ENCODE results near the gene SLC4A1AP.
"Not testable (repeated sequence)": the region's sequence is repeated elsewhere in the genome, so short reads cannot be mapped to it uniquely, and the experiment has no call there.

SLC4A1AP gene, protein sequence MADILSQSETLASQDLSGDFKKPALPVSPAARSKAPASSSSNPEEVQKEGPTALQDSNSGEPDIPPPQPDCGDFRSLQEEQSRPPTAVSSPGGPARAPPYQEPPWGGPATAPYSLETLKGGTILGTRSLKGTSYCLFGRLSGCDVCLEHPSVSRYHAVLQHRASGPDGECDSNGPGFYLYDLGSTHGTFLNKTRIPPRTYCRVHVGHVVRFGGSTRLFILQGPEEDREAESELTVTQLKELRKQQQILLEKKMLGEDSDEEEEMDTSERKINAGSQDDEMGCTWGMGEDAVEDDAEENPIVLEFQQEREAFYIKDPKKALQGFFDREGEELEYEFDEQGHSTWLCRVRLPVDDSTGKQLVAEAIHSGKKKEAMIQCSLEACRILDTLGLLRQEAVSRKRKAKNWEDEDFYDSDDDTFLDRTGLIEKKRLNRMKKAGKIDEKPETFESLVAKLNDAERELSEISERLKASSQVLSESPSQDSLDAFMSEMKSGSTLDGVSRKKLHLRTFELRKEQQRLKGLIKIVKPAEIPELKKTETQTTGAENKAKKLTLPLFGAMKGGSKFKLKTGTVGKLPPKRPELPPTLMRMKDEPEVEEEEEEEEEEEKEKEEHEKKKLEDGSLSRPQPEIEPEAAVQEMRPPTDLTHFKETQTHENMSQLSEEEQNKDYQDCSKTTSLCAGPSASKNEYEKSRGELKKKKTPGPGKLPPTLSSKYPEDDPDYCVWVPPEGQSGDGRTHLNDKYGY

DNA sequence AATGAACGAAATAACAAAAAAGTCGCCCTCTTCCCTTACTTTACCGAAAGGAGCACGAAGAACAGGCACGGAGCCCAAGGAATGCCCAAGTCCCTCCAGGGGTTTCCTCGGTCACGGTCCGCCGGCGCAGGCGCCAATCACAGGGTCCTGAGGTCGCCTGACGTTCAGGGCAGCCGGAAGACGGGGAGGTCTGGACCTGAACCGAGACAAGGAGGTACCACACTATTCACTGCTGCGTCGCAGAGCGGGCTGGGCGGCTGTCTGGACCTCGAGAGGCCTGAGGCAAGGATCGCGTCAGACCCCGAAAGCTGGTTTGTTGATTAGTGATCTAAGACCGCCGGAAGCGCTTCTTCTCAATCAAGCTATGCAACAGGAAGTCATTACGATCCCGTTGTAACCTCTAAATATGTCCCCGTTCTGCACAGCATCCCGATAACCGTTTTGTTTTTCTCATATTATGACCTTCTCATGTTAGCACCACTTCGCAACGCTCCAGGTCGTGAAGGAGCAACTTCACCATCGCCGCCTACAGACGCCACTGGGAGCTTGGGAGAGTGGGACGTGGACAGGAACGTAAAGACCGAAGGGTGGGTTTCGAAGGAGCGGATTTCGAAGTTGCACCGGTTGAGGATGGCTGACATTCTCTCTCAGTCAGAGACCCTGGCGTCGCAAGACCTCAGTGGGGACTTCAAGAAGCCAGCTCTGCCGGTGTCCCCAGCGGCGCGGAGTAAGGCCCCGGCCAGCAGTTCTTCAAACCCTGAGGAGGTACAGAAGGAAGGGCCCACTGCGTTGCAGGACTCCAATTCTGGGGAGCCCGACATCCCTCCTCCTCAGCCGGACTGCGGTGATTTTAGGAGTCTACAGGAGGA lies at the start of gene SLC4A1AP, which contains the start of gene SUPT7L:
SLC4A1AP (plus strand) TSS at position 605 of the 869 bp plus-strand sequence; CDS start at position 631, 26 bp downstream.
SUPT7L (minus strand) TSS at position 330 of the 869 bp plus-strand sequence. CDS start 1,422 bp downstream, outside the sequence.
- DNase-seq = peak; percentile 82

DNA sequence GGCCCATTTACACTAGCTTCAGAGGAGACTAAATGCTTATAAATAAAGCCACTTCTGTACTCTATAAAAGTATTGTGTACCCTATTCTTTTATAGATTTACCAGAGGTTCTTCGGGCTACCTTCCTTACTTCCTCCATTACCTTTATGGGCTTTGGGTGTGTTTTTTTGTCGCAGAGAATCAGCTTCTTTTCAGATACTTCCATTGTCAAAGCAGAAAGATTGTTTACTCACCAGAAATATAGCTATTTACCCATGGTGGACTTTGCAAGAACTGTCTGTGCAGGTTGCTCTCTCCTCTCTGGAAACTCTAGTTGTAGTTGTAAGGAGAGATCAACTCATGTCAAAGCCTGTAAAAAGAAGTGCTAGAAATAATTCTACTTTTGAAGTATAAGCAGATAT lies 49.7 kb upstream of the SLC4A1AP start:
- DNase-seq = no peak

DNA sequence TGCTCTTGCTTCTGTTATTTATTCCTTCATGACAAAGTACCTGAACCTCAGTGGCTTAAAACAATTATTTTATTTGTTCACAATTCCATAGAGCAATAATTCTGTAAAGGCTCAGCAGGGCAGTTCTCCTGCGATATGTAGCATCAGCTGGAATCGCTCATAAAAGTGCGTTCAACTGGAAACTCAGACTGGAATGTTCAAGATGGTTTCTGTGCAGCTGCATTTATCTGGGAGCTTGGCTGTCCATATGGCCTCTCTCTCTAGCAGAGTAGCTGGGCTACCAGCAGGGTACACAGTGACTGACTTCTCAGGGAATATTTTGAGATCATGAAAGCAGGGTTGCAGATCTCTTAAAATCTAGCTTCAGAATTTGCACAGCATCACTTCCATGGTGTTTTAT lies 48.4 kb upstream of the SLC4A1AP start:
- DNase-seq = no peak

DNA sequence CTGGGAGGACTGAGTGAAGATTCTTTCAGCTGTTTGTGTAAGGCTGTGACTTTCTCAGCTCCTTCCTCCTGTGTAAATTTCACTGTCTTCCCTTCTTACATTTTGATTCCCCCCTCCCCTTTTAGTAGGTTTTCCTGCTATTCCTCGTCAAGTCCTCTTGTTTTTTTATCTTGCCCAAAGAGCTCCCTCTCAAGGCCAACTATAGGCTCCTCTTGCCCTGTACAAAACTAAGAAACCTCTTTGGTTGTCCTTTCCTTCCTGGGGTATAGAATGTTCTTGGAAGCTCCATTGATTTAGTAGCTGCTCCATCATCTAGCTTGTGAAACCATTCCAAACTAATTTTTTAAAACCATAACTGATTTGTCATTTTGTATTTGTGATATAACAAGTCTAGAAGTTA lies 42.2 kb upstream of the SLC4A1AP start:
- DNase-seq = no peak

DNA sequence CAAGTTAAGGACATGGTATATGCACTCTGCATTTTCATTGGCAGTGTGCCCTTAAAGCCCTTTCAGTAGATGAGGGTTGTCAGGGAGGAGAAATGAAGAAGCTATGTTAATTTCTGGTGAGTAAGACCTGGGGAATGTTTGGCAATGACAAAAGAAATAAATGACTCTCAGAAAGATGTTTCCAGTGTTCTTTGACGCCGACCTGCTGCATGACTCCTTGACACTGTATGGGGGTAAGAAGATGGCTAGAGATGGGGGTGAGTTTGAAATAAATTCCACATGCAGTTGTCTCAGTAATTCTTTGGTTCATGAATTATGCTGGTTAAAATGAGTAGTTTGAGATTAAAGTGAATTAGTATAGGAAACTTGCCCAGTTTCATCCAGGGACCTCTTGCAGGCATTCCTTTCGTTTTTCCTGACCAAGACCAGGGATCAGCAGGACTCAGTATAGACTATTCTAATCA lies 40.7 kb upstream of the SLC4A1AP start:
- DNase-seq = no peak

DNA sequence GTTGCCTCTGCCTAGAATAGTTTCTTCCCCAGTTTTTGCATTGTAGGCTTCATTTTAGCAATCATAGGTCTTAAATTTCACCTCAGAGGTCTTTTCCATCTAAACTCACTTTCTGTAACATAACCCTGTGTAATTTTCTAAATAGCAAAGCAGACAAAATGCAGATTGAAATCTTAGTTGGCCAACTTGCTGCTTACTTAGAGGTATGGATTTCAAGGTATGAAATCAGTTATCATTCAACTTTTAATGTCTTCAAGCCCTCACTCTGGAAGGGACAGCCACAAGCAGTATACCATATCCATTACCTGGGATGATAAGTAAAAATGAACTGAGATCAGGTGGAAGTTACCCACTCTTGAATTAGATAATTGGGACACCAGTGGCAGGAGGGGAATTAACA lies 38.7 kb upstream of the SLC4A1AP start:
- DNase-seq = no peak

DNA sequence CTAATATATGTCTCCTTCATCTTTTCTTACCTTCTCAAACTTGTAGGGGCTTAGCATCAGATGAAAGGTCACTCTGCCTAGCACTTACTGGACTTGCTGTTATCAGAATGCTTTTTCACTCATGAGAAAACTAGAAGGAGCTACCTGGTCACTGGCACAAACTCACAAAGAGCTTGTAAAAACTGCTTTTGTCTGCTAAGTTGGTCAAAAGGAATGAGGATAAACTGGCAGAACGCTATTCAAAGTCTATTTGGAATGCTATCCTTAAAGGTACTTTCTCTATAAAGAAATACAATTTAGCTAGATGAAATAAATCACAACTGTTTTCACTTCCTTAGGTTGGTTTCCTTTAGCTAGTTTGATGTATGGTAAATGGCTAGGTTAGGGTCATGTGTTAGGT lies 37.4 kb upstream of the SLC4A1AP start:
- not testable (repeated sequence) for DNase-seq

DNA sequence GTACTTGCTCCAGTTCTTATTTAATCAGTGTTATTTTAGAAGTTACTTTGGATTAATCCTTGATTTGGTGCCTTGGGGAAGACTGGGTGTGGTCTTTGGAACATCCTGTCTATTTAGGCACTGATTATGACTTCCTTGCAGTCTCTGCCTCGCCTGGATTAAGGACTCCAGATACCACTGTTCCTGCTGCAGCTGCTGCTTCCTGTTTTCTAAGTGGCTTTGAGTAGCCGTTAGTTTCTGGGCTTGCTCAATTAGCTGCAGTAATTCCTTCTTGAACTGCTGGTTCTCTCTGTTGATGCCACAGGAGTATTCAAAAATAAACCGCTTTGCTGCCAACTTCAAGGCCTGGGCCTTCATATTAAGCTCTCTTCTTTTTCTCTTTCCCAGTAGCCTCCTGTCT lies 36.8 kb upstream of the SLC4A1AP start:
- DNase-seq = peak; percentile 37

DNA sequence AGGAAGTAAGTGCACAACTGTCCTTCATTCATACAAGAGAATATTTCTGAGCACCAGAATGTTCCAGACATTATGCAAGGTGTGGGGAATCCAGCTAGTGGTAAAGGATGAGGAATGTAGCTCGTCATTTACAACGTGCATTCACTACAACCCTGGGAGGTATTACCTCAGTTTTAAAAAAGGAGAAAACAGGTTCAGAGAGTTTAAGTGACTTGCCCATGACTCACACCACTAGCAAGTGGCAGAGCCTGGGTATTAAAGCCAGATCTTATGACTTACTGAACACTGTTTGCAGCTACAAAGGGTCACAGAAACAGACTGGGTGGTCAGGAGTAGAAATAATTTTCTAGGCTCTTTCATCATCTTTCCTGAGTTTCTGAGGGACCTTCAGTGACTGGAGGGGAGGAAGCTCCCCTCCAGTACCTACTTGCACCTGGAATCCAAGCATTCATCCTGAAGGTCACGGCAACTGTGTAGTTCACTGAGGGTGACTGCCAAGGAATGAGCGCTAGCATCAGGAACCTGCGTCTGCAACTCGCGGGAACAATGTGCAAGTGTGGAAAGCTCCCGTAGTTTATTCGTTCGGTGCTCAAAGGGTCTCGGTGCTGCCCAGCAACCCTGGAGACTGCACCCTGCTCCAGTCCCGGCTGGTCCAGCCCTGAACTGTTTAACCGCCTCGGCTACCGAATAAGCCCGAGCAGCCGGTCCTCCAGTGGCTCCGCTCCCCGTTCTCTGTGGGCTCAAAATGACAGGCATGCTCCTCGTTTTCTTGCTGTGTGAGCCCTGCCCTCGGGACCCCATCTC lies 35.5 kb upstream of the SLC4A1AP start:
- peak; percentile 63 for DNase-seq

DNA sequence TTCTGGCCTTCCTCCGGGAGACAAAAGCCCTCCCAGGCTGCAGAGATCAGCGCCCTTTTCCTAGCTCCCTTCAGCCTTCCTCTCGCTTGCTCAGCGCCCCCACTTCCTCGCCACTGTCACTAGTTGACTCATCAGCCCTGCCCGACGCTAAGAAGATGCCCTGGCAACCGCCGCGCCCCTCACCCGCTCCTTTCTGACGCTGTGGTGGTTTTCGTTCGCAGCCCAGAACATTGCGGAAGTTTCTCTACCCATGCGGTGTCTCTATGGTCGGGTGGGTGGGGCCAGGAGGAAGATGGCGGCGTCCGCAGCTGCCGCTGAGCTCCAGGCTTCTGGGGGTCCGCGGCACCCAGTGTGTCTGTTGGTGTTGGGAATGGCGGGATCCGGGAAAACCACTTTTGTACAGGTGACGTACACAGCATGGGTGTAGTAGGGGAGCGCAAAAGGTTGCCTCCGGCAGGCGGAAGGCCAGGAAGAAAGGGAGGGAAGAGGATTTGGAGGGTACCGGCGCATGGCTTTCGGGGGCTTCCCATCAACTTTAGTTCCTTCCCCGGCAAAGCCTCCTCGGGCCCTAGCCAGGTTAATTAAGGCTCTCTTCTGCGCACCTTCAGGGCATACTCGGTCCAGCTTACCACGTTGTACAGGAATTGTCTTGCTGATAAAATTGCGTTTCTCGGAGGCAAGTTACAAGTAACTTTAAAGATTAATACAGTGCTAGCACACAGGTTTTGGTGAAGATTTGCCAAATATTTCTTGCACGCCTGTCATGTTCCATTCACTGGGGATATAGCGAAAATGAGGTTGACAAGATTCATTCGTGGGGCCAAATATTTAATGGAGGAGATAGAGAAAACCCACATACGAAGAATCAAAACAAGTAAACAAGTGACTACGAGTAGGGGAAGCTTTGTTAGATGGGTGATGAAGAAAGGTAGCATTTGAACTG lies 34.7 kb upstream of the SLC4A1AP start, which contains the start of the genes CCDC121 and GPN1:
CCDC121 (minus strand) TSS at position 246 of the 943 bp plus-strand sequence. CDS start 1,213 bp downstream, outside the sequence.
GPN1 (plus strand) TSS at position 284 of the 943 bp plus-strand sequence; CDS start at position 293, 9 bp downstream.
- DNase-seq = peak; percentile 98

DNA sequence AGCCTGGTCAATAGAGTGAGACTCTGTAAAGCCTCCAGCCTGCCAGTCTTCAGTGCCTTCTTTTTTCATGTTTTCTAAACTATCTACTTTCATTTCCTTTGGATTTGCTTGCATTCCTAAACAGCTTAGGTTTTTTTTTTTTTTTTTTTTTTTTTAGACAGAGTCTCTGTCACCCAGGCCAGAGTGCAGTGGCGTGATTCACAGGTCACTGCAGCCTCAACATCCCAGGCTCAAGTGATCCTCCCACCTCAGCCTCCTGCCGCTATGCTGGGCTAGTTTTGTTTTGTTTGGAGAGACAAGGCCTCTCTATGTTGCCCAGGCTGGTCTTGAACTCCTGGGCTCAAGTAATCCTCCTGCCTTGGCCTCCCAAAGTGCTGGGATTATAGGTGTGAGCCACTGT lies 33.4 kb upstream of the SLC4A1AP start:
- DNase-seq = not testable (repeated sequence)

DNA sequence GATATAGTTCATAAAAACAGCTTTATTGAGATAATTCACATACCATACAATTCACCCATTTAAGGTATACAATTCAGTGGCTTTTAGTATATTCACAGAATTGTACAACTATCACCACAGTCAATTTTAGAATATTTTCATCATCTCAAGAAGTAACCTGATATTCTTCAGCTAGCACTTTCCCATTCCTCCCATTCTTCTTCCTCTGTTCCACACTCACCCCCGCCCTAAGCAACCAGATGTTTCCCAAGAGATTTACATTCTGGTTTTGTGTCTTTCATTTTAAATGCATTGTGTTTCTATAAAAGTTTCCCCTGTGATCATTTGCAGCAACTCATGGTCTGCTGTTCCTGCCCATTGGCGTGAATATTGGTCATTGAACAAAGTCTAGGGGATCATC lies 29.4 kb upstream of the SLC4A1AP start:
- DNase-seq = no peak

DNA sequence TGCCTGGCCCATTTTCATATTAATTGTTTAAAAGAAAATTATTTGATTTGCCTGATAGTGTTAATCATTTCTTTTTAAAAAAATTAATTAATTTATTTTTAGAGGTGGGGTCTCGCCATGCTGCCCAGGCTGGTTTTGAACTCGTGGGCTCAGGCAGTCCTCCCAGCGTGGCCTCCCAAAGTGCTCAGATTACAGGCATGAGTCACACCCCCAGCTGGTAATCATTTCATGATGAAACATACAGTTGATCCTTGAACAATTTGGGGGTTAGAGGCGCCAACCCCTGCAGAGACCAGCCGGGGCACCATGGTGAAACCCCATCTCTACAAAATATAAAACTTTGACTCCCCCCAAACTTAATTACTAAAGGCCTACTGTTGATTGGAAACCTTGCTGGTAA lies 26.9 kb upstream of the SLC4A1AP start:
- no peak for DNase-seq

DNA sequence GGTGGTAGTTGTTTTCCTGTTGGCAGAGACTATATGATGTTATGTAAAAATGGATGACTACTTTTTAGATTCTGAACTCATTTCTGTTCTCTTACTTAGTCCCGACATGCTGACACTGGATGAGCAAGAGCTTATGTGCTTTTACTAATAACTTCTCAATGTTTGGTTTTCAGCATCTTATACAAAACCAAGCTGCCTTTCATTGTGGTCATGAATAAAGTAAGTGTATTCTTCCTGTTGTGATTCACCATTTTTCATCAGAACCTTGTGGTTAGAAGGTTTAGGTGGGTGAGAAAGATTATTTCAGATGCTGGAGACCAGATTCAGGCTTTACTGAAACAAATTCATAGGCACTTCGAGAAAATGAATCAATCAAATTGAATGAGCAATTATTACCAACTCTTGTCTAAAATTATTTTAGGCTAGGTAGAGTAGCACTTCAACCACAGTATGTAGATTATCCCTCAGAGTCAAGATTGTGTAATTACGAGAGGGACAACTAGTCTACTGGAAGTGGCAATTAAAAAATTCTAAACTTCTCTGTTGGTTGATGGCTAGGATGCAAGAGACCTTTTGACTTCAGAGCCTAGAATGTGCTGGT lies 25.6 kb upstream of the SLC4A1AP start:
- DNase-seq = no peak

DNA sequence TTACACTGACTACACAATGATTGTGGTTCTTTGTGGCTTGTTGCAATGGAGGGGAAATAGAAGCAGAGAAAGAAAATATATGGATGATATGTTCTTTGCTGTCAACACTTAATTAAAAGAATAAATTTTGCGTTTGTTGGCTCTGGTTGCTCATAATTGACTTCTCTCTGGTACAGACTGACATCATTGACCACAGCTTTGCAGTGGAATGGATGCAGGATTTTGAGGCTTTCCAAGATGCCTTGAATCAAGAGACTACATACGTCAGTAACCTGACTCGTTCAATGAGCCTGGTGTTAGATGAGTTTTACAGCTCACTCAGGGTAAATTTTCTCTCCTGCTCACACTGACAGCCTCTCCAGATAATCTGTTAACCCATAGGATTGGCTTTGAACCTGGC lies 25.0 kb upstream of the SLC4A1AP start:
- DNase-seq = no peak

DNA sequence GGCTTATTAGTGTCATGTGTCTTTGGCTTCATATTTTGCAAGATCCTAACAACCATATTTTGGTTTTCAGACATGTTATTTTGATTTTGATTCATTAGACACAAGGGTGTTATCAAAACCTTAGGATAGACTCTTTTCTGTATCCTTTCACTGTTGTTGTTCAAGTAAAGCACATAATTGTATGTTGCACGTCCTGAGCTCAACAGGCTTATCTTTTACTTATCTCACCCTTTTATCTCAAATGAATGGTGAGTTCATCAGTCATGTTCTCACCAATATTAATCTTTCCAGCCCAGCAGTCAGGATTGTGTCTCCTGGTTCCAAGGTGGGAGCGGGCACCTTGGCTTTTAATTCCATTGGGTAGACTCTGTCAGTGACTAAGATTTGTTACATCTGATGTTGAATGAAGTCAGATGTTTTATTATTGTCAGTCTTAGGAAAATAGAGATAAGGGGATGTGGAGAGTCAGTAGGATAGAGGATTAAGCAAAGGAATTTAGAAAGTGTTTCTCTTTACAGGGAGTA lies 22.9 kb upstream of the SLC4A1AP start:
- DNase-seq = no peak

DNA sequence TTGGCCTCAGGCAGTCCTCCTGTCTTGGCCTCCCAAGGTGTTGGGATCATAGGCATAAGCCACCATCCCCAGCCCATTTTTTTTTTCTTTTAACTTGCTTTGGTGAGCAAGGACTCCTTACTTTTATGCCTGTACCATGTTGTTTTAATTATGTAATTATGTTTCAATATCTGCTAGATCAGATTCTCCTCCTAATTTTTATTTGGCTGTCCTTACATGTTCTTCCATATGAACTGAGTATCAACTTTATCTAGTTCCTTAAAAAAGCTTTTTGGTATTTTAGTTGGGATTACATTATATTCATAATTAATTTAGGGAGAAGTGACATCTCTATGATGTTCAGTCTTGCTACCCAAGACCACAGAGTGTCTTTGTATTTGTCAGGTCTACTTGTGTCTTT lies 18.5 kb upstream of the SLC4A1AP start:
- DNase-seq = no peak

DNA sequence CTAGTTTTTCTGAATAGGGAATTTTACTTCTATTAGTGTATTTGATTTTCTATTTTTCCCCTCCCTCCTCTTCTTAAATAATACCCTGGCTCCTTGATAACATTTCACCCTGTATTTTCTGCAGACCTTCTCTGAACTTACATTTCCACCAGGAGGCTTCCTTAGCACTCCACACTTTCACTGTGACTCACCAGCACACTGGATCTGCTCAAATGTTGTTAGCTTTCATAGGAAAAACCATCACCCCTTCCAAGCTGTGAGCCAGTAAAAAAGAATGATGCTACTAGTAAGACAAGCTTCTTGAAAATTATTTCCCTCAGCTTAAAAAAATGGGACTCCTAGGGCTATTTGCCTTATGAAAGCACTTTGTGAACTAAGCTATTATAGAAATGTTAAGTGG lies 16.4 kb upstream of the SLC4A1AP start:
- no peak for DNase-seq

DNA sequence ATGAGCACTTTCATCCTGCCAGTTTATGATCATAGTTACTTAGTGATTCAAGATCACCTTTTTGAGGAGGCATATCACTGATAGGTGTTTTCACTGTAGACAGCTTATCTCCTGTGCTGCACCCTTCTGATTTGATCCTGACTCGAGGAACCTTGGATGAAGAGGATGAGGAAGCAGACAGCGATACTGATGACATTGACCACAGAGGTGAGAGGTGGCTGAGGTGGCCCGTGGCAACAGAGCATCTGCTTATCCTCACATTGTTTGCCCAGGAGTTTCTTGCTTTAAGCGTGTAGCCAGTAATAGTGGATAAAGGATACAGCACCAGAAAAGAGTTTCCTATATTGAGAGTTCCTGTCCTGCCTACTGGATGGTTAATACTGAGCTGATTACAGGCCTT lies 16.0 kb upstream of the SLC4A1AP start:
- no peak for DNase-seq

DNA sequence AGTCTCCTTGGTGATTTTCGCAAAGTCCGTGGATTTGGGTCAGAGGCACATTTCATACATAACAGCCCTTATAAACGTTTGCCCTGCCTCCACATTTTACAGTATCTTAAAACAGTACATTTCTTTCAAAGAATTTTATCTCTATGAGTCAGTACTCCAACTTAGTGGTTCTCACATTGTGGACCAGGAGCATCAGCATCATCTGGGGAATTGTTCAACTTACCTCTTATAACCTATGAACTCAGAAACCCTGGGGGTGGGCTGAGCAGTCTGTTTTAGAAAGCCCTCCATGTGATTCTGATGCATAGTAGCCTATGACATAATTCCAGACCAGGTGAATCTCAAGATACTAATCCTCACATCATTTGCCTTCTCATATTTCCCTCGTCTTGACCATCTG lies 12.6 kb upstream of the SLC4A1AP start:
- DNase-seq = no peak
